22Rv1 (cell line): ENCODE data around the gene SOS1.

ENCODE experiments used
- H3K27ac ChIP-seq: fragments of 450-650 bp; 2 replicates; pipeline ENCODE4 v1.5.1; 2017
- ZFX ChIP-seq: fragments of 450-650 bp; IDR thresholded peaks from 2 replicates; pipeline ENCODE4 v1.6.1; 2017; ENCODE audit warnings: antibody characterized with exemption, borderline replicate concordance
- TF ChIP-seq, protein P1 (sequence below): fragments of 450-650 bp; IDR thresholded peaks from 2 replicates; pipeline ENCODE4 v1.5.1; 2017; ENCODE audit warnings: mild to moderate bottlenecking

SOS1 gene

DNA sequence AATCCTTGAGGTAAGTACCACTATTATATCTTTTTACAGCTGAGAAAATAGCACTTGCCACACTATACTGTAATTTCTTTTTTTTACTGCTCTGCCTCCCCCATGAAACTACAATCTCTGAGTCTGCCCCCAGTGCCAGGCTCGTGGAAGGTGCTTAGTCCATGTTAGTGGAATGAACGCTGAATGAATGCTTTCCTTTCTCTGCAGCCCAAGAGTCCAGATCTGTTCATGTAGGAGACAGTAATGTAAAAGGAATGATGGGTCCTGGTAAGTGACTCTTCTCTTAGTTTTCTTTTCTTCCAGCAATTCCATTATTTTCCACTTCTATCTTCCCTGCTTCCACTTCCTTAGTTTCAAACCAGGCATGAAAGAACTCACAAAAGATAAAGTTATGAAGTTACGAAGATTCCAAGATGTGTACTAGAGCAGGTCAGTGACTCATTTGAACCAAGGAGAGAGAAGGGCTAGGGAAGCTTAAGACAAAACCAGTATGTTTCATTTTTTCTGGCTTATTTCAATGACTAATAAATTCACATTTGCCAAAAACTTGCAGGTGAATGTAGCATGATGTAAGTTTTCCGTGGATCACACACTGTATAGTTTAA lies 185.2 kb downstream of the SOS1 start:
- no peak overlapping the region for H3K27ac ChIP-seq
- TF ChIP-seq, protein P1, sequence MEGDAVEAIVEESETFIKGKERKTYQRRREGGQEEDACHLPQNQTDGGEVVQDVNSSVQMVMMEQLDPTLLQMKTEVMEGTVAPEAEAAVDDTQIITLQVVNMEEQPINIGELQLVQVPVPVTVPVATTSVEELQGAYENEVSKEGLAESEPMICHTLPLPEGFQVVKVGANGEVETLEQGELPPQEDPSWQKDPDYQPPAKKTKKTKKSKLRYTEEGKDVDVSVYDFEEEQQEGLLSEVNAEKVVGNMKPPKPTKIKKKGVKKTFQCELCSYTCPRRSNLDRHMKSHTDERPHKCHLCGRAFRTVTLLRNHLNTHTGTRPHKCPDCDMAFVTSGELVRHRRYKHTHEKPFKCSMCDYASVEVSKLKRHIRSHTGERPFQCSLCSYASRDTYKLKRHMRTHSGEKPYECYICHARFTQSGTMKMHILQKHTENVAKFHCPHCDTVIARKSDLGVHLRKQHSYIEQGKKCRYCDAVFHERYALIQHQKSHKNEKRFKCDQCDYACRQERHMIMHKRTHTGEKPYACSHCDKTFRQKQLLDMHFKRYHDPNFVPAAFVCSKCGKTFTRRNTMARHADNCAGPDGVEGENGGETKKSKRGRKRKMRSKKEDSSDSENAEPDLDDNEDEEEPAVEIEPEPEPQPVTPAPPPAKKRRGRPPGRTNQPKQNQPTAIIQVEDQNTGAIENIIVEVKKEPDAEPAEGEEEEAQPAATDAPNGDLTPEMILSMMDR = no peak
- no peak for TF ChIP-seq ZFX

GRCh38 chr2:38934742-38935141 lies 186.1 kb downstream of the SOS1 start:
- H3K27ac ChIP-seq = no peak overlapping the region
- no peak for TF ChIP-seq ZFX
- TF ChIP-seq, protein P1 = no peak

- H3K27ac ChIP-seq = no peak overlapping the region
Measured at GRCh38 chr2:38933653-38934052, 187.2 kb downstream of the SOS1 start.

DNA sequence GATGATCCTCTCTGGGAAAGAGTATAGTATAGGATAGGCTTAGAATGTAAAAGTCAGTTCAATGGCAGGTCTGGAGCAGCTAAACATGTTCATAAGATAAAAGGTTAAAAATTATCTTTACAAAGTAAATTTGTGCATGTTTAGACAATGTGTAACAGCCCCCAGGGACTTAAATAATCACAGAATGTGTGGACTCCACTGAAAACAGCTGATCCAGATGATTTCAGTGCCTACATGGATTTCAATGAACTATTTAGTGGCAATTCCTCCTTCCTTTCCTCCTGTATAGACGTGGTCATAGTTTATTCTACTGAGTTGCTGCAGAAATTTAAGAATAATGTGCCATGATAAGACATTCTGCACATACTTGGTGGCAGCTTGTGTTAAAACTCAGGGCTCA lies 188.3 kb downstream of the SOS1 start:
- TF ChIP-seq, protein P1 = no peak
- TF ChIP-seq ZFX = no peak
- no peak overlapping the region for H3K27ac ChIP-seq

More at GRCh38 chr2:38933653-38934052, 187.2 kb downstream of the SOS1 start:
- no peak for TF ChIP-seq ZFX
- TF ChIP-seq, protein P1 = no peak
